Occipital lobe (tissue), 2 donors: ENCODE results near the gene ROBO1. TPM values are rescaled to one million over a fixed set of nuclear protein-coding genes. Genes with fewer than 3 reads are reported as not detected.

ENCODE experiments used
- DNase-seq: peaks from one replicate; lab custom pipeline; 2025; lab: John Stamatoyannopoulos, UW
- total RNA-seq: library from RNA; depleted of rRNA; stranded (reverse); fragments of >200 nt; gene quantifications from one replicate; pipeline ENCODE4 v1.2.3, GENCODE V29; 2014

Gene ROBO1
- total RNA-seq, 1 donor from 2014 or later, result 156 TPM

- no peak for DNase-seq
These were observed 518.1 kb downstream of the ROBO1 start for GRCh38 chr3:79249701-79250100.

GRCh38 chr3:79247725-79248043 lies 520.1 kb downstream of the ROBO1 start:
- DNase-seq, result no peak

- DNase-seq, result no peak
These were observed 520.7 kb downstream of the ROBO1 start for GRCh38 chr3:79246875-79247724.

GRCh38 chr3:79245284-79246138 lies 522.3 kb downstream of the ROBO1 start:
- no peak for DNase-seq

- no peak for DNase-seq
These were observed 531.3 kb downstream of the ROBO1 start for GRCh38 chr3:79236496-79236895.

- no peak for DNase-seq
These were observed 534.3 kb downstream of the ROBO1 start for GRCh38 chr3:79233431-79234060.

GRCh38 chr3:79230266-79230665 lies 537.5 kb downstream of the ROBO1 start:
- DNase-seq, result no peak

GRCh38 chr3:79217096-79217495 lies 550.7 kb downstream of the ROBO1 start:
- no peak for DNase-seq

- DNase-seq, result no peak
These were observed 552.5 kb downstream of the ROBO1 start for GRCh38 chr3:79215286-79215685.

GRCh38 chr3:79211586-79212359 lies 556.0 kb downstream of the ROBO1 start:
- DNase-seq, result no peak

- DNase-seq, result no peak
These were observed 563.4 kb downstream of the ROBO1 start for GRCh38 chr3:79204351-79204750.

- DNase-seq, result no peak
These were observed 564.7 kb downstream of the ROBO1 start for GRCh38 chr3:79203144-79203519.

GRCh38 chr3:79202471-79203143 lies 565.2 kb downstream of the ROBO1 start:
- no peak for DNase-seq

GRCh38 chr3:79200456-79200855 lies 567.3 kb downstream of the ROBO1 start:
- no peak for DNase-seq

- no peak for DNase-seq
These were observed 567.8 kb downstream of the ROBO1 start for GRCh38 chr3:79199966-79200365.

GRCh38 chr3:79187426-79187825 lies 580.4 kb downstream of the ROBO1 start:
- DNase-seq, result no peak

- DNase-seq, result no peak
These were observed 583.5 kb downstream of the ROBO1 start for GRCh38 chr3:79184251-79184650.

- DNase-seq, result no peak
These were observed 584.3 kb downstream of the ROBO1 start for GRCh38 chr3:79183496-79183895.

- DNase-seq, result no peak
These were observed 589.2 kb downstream of the ROBO1 start for GRCh38 chr3:79178471-79179180.

GRCh38 chr3:79175870-79176269 lies 591.9 kb downstream of the ROBO1 start:
- DNase-seq, result no peak
